ENCODE measurements around the gene ASPN. TPM values are rescaled to one million over a fixed set of nuclear protein-coding genes. Genes with fewer than 3 reads are reported as not detected.

The ASPN gene
- polyA plus RNA-seq, 1 donor from 2014 or later: 0.35 TPM

GRCh38 chr9:92507005-92507404 is 24.7 kb upstream of the ASPN start:
- Histone ChIP-seq H3K79me2 (replicated peaks; ENCODE audit: insufficient read depth, low read length) (no peaks in the 10 kb centered on the region), H2AFZ (ENCODE audit: low read depth, low read length) (no peak overlapping the region), H3K27me3 (ENCODE audit: insufficient read depth, low read depth, low read length) (no peaks in the 10 kb centered on the region), H3K9ac (ENCODE audit: low read length) (no peak overlapping the region), H3K9me3 (ENCODE audit: low read length) (no peaks in the 10 kb centered on the region), H3K9me2 (ENCODE audit: insufficient read depth, low read length) (no peaks in the 10 kb centered on the region), H3F3A (ENCODE audit: insufficient read depth, low read length, poor library complexity, severe bottlenecking) (no peaks in the 10 kb centered on the region), H4K20me1 (ENCODE audit: insufficient read depth) (no peaks in the 10 kb centered on the region), H3K4me2 (ENCODE audit: low read length) (no peak overlapping the region), H3K36me3 (ENCODE audit: insufficient read depth, low read length) (no peaks in the 10 kb centered on the region), H3K4me3 (ENCODE audit: low read length) (no peak overlapping the region), H3K27ac (ENCODE audit: low read length) (no peak overlapping the region)
- TF ChIP-seq CTCF (IDR thresholded peaks at IDR 0.05; ENCODE audit: poor library complexity, severe bottlenecking) (no peak), EZH2 (IDR thresholded peaks at IDR 0.05; ENCODE audit: borderline replicate concordance, insufficient read depth, low read length, poor library complexity, severe bottlenecking) (no peak), SMC3 (conservative IDR thresholded peaks at IDR 0.05; ENCODE audit: poor library complexity) (no peak), REST (IDR thresholded peaks at IDR 0.05; ENCODE audit: borderline replicate concordance) (no peak), POLR2AphosphoS5 (IDR thresholded peaks at IDR 0.05) (no peak), TAF1 (IDR thresholded peaks at IDR 0.05; ENCODE audit: low read depth) (no peak), RAD21 (conservative IDR thresholded peaks at IDR 0.05) (no peak)

- H3K4me2 ChIP-seq (ENCODE audit: low read length): no peak overlapping the region
- H2AFZ ChIP-seq (ENCODE audit: low read depth, low read length): no peak overlapping the region
- H3K4me3 ChIP-seq (ENCODE audit: low read length): no peak overlapping the region
- no peaks in the 10 kb centered on the region for H3K36me3 ChIP-seq (ENCODE audit: insufficient read depth, low read length)
- H3K79me2 ChIP-seq (replicated peaks; ENCODE audit: insufficient read depth, low read length): no peaks in the 10 kb centered on the region
- H3K27me3 ChIP-seq (ENCODE audit: insufficient read depth, low read depth, low read length): no peaks in the 10 kb centered on the region
- no peak for TF ChIP-seq EZH2 (IDR thresholded peaks at IDR 0.05; ENCODE audit: borderline replicate concordance, insufficient read depth, low read length, poor library complexity, severe bottlenecking)
- no peak for TF ChIP-seq REST (IDR thresholded peaks at IDR 0.05; ENCODE audit: borderline replicate concordance)
- no peak for TF ChIP-seq CTCF (IDR thresholded peaks at IDR 0.05; ENCODE audit: poor library complexity, severe bottlenecking)
- TF ChIP-seq MXI1 (conservative IDR thresholded peaks at IDR 0.05; ENCODE audit: poor library complexity, severe bottlenecking): no peak
- TF ChIP-seq EP300 (conservative IDR thresholded peaks at IDR 0.05; ENCODE audit: poor library complexity, severe bottlenecking): no peak
- TF ChIP-seq RAD21 (conservative IDR thresholded peaks at IDR 0.05): no peak
- no peak for TF ChIP-seq POLR2AphosphoS5 (IDR thresholded peaks at IDR 0.05)
- TF ChIP-seq TAF1 (IDR thresholded peaks at IDR 0.05; ENCODE audit: low read depth): no peak
- no peak for TF ChIP-seq SMC3 (conservative IDR thresholded peaks at IDR 0.05; ENCODE audit: poor library complexity)
- no peak overlapping the region for H3K27ac ChIP-seq (ENCODE audit: low read length)
- H3K9ac ChIP-seq (ENCODE audit: low read length): no peak overlapping the region
- H3K9me2 ChIP-seq (ENCODE audit: insufficient read depth, low read length): no peaks in the 10 kb centered on the region
- H4K20me1 ChIP-seq (ENCODE audit: insufficient read depth): no peaks in the 10 kb centered on the region
- no peaks in the 10 kb centered on the region for H3F3A ChIP-seq (ENCODE audit: insufficient read depth, low read length, poor library complexity, severe bottlenecking)
- H3K9me3 ChIP-seq (ENCODE audit: low read length): no peaks in the 10 kb centered on the region
Observed at GRCh38 chr9:92506184-92506857, 24.0 kb upstream of the ASPN start.

All from neural cell (in vitro differentiated cells).